SIG-M5 treated with dmso at 0.1 percent for 504 hours (cell line): ENCODE data around the gene CCL23.

Experiments
- DNase-seq: peaks from one replicate; lab custom pipeline; 2025; ENCODE audit not compliant: unreplicated experiment; lab: John Stamatoyannopoulos, UW

Gene CCL23

DNA sequence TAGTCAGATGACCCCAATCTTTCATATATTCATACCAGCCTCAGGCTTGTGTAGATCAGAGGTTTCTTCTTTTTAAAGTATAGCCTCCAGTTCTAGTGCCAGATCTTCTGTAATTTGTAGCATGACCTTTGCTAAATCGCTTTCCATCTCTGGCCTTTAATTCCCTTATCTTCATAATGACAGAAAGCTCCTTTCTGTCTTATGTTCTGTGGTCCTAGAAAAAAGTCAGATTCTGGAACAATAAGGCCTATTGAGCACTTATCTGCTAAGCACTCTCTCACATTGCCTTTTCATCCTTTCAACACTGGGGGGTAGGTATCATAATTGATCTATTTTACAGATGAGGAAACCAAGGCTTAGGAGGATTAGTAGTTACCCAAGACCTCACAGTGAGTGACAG, 45.7 kb downstream of the CCL23 start:
- no peak for DNase-seq

DNA sequence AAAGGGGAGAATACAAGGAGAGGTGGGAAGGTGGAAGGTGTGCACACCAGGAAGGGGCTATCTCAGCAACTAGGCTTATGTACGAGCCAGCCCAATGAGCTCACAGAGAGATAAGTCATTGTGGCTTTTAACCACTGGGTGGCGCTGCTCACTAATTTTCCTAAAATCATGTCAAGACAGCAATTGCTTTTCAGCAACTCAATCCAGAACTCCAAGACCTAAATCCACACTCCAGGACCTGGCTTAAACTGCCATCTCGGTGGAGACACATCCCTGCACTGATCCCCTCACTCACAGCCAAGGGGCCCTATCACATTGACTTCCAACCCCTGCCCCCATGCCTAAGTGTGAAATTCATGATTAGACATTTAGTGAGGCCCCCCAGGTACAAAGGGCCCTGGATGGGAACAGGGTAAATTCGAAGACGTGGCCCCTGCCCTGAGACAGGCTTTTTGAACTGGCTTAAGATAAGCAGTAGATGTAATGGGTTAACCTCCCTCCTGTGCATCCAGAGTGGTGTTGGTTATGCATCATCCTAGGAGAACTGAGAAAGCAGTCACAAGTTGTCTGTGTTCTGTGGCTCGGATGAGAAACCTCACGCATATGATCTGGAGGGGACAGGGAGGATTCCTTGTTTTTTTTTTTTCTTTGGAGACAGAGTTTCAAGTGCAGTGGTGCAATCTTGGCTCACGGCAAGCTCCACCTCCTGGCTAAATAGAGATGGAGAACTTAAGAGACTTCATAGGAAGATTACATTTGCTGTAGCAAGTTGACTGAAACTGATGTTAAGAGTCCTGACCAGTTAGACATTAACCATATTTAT, 48.0 kb downstream of the CCL23 start:
- peak; percentile 60 for DNase-seq

DNA sequence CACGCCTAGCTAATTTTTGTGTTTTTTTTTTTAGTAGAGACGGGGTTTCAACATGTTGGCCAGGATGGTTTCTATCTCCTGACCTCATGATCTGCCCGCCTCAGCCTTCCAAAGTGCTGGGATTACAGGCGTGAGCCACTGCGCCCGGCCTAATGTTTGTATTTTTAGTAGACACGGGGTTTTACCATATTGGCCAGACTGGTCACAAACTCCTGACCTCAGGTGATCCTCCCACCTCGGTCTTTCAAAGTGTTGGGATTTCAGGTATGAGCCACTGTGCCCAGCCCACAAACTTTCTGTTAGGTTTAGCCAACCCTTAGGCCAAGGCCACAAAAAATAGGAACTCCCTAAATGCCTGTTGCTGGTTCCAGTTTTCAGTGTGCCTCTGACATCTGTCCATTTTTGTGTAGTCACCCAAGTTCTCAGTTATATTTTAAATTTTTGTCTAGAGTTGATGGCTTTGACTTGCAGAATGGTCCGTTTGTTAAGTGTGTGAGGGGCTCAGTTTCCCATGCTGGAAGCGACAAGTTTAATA, 49.2 kb downstream of the CCL23 start:
- no peak for DNase-seq

DNA sequence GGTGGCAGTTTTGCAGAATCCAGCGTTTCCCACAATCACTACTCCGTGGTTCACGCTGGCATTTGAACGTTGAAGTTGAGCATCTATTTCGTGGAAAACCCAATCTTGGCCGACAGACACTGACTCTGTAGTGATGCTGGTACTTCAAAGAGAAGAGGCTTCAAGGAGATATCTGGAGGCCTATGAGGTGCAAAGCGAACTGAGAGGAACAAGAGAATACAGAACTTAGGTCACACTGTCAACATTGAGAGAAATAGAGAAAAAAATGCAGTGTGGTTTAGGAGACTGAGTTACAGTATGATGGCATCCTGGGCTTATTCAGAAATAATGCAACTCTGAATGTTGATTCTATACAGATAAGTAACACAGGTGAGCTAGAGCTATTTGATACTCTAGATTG, 52.5 kb downstream of the CCL23 start:
- no peak for DNase-seq

DNA sequence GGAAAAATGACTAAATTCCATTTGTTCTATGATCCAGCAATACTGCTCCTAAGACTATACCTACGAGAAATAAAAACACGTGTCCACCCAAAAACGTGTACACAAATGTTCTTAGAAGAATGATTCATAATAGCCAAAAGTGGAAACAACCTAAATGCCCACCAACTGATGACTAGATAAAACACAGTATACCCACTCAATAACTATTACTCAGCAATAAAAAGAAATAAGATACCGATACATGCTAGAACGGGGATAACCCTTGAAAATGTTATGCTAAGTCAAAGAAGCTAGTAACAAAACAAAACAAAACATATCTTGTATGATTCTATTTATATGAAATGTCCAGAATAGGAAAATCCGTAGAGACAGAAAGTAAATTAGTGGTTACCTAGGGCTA, 54.1 kb downstream of the CCL23 start:
- DNase-seq = no peak
